Liver (tissue), 9 donors: ENCODE results near the gene TAPBPL. TPM values are rescaled to one million over a fixed set of nuclear protein-coding genes. Genes with fewer than 3 reads are reported as not detected.
"Not testable (repeated sequence)": the region's sequence is repeated elsewhere in the genome, so short reads cannot be mapped to it uniquely, and the experiment has no call there.

Experiments
- DNase-seq: peaks from one replicate; pipeline ENCODE4 v3.0.0-alpha.2; 2017; ENCODE audit warnings: low spot score
- H3K27ac ChIP-seq, 2 donors: one replicate each; pipeline ENCODE4 v1.7.0; 2013; ENCODE audit warnings: inconsistent platforms in 2 of 2, low read length in 2 of 2, control low read depth in 1 of 2, low read depth in 1 of 2, mild to moderate bottlenecking in 1 of 2
- H3K27me3 ChIP-seq, 4 donors: one replicate each; pipeline versions ENCODE4 v1.6.1 to v1.7.0; 2013; ENCODE audit warnings: low read length in 3 of 4, inconsistent platforms in 1 of 4, mild to moderate bottlenecking in 1 of 4, moderate library complexity in 1 of 4; ENCODE audit not compliant: control insufficient read depth in 4 of 4, insufficient read depth in 4 of 4
- H3K36me3 ChIP-seq, 4 donors: one replicate each; pipeline versions ENCODE4 v1.6.1 to v1.7.0; 2013; ENCODE audit warnings: low read length in 3 of 4, mild to moderate bottlenecking in 3 of 4, low read depth in 1 of 4, moderate library complexity in 1 of 4; ENCODE audit not compliant: control insufficient read depth in 4 of 4, insufficient read depth in 3 of 4
- H3K4me1 ChIP-seq, 4 donors: one replicate each; pipeline versions ENCODE4 v1.6.1 to v1.7.0; 2013; ENCODE audit warnings: low read length in 3 of 4, mild to moderate bottlenecking in 3 of 4, moderate library complexity in 1 of 4; ENCODE audit not compliant: control insufficient read depth in 4 of 4, insufficient read depth in 4 of 4
- H3K4me3 ChIP-seq, 3 donors: one replicate each; pipeline versions ENCODE4 v1.6.1 to v1.7.0; 2013; ENCODE audit warnings: low read length in 3 of 3, control low read depth in 1 of 3, low read depth in 1 of 3, mild to moderate bottlenecking in 1 of 3
- H3K9ac ChIP-seq, 2 donors: one replicate each; pipeline ENCODE4 v1.7.0; 2013; ENCODE audit warnings: low read length in 2 of 2, mild to moderate bottlenecking in 2 of 2, moderate library complexity in 2 of 2, control low read depth in 1 of 2, low read depth in 1 of 2
- H3K9me3 ChIP-seq, 4 donors: one replicate each; pipeline versions ENCODE4 v1.6.1 to v1.7.0; 2013; ENCODE audit warnings: low read length in 3 of 4; ENCODE audit not compliant: control insufficient read depth in 4 of 4
- ATF3 ChIP-seq: IDR thresholded peaks from 2 replicates; pipeline ENCODE4 v1.6.1; 2016; ENCODE audit warnings: antibody characterized with exemption
- EGR1 ChIP-seq, 2 donors: IDR thresholded peaks; 2 replicates each; pipeline ENCODE4 v1.6.1; 2016 to 2018; ENCODE audit warnings: antibody characterized with exemption in 2 of 2, low read depth in 2 of 2
- FOXA1 ChIP-seq: IDR thresholded peaks from 2 replicates; pipeline ENCODE4 v1.6.1; 2016; ENCODE audit warnings: antibody characterized with exemption
- FOXA2 ChIP-seq: IDR thresholded peaks from 2 replicates; pipeline ENCODE4 v1.6.1; 2016; ENCODE audit warnings: antibody characterized with exemption
- GABPA ChIP-seq, 2 donors: IDR thresholded peaks in 1 of 2; conservative IDR thresholded peaks in 1 of 2; 2 replicates each; pipeline ENCODE4 v1.6.1; 2016; ENCODE audit warnings: antibody characterized with exemption in 2 of 2, mild to moderate bottlenecking in 1 of 2, moderate library complexity in 1 of 2
- HNF4A ChIP-seq, 2 donors: conservative IDR thresholded peaks; 2 replicates each; pipeline ENCODE4 v1.6.1; 2016; ENCODE audit warnings: antibody characterized with exemption in 2 of 2, mild to moderate bottlenecking in 2 of 2
- HNF4G ChIP-seq: IDR thresholded peaks from 2 replicates; pipeline ENCODE4 v1.6.1; 2016; ENCODE audit warnings: antibody characterized with exemption
- JUND ChIP-seq, 2 donors: IDR thresholded peaks; 2 replicates each; pipeline ENCODE4 v1.6.1; 2016; ENCODE audit warnings: antibody characterized with exemption in 2 of 2
- MAX ChIP-seq: IDR thresholded peaks from 2 replicates; pipeline ENCODE4 v1.6.1; 2016; ENCODE audit warnings: antibody characterized with exemption
- NR2F2 ChIP-seq: IDR thresholded peaks from 2 replicates; pipeline ENCODE4 v1.6.1; 2016; ENCODE audit warnings: antibody characterized with exemption
- RAD21 ChIP-seq, 2 donors: IDR thresholded peaks; 2 replicates each; pipeline ENCODE4 v1.6.1; 2016; ENCODE audit warnings: antibody characterized with exemption in 2 of 2, mild to moderate bottlenecking in 2 of 2
- REST ChIP-seq: IDR thresholded peaks from 2 replicates; pipeline ENCODE4 v1.6.1; 2016; ENCODE audit warnings: antibody characterized with exemption, mild to moderate bottlenecking
- RXRA ChIP-seq, 2 donors: IDR thresholded peaks; 2 replicates each; pipeline ENCODE4 v1.6.1; 2017 to 2018; ENCODE audit warnings: antibody characterized with exemption in 2 of 2, mild to moderate bottlenecking in 1 of 2
- ZBTB33 ChIP-seq: IDR thresholded peaks from 2 replicates; pipeline ENCODE4 v1.6.1; 2016; ENCODE audit warnings: antibody characterized with exemption
- WGBS: extraction: QIAGEN DNeasy Blood & Tissue Kit; methylation state at CpG from one replicate; pipeline ENCODE4 v1.1.7; 2013; 5-methylcytosine and 5-hydroxymethylcytosine counted together
- polyA plus RNA-seq, 2 donors: library from polyadenylated mRNA; stranded (reverse) in 1 of 2; unstranded in 1 of 2; fragments of 200-250 nt in 1 of 2; fragments of >200 nt in 1 of 2; fragmentation: Nextera tagmentation in 1 of 2; extraction: Ambion mirVana in 1 of 2; gene quantifications; one replicate each; pipeline versions ENCODE4 v1.2.1 to v1.2.3, GENCODE V29; 2013 to 2015
- total RNA-seq, 2 donors: library from RNA; depleted of rRNA; stranded (reverse); fragments of >200 nt; gene quantifications; one replicate each; pipeline ENCODE4 v1.2.3, GENCODE V29; 2014
- donor health status: healthy.
- donor health status: healthy.
- donor health status: healthy.
- donor health status: healthy.
- donor health status: healthy.

Gene TAPBPL
- total and polyA plus RNA-seq, 4 donors: 9.5 to 32.9 (median 19.0) TPM

GRCh38 chr12:6476489-6476888 lies 24.6 kb downstream of the TAPBPL start:
- no peaks in the 10 kb centered on the region for H3K36me3 ChIP-seq
- no peak for DNase-seq
- TF ChIP-seq JUND (IDR thresholded peaks at IDR 0.05): no peak
- no peak for TF ChIP-seq REST

GRCh38 chr12:6477601-6478377 lies 25.9 kb downstream of the TAPBPL start:
- H3K9me3 ChIP-seq, H3K9ac ChIP-seq, H3K27ac ChIP-seq, H3K36me3 ChIP-seq, H3K27me3 ChIP-seq, H3K4me1 ChIP-seq, H3K4me3 ChIP-seq, DNase-seq: not testable (repeated sequence)
- 95% methylated on average over 37 of the region's 37 CpGs for WGBS

More at GRCh38 chr12:6476489-6476888, 24.6 kb downstream of the TAPBPL start:
- no peak overlapping the region for H3K9ac ChIP-seq
- no peak overlapping the region for H3K27ac ChIP-seq
- peaks cover 0 to 2% (median 0%) of the 10 kb centered on the region in 4 donors for H3K4me1 ChIP-seq
- H3K4me3 ChIP-seq: no peak overlapping the region
- no peaks in the 10 kb centered on the region for H3K9me3 ChIP-seq
- 84% methylated on average over 3 of the region's 3 CpGs for WGBS
- no peaks in the 10 kb centered on the region for H3K27me3 ChIP-seq

- H3K9ac ChIP-seq: no peak overlapping the region
- TF ChIP-seq FOXA2 (no peak), RAD21 (IDR thresholded peaks at IDR 0.05) (no peak), HNF4G (no peak), MAX (no peak), GABPA (IDR thresholded peaks at IDR 0.05 in 1 of 2, conservative IDR thresholded peaks at IDR 0.05 in 1 of 2) (no peak), NR2F2 (no peak), REST (no peak), ZBTB33 (no peak), FOXA1 (no peak), EGR1 (IDR thresholded peaks at IDR 0.05; ENCODE audit: low read depth in 2 of 2) (no peak), RXRA (IDR thresholded peaks at IDR 0.05) (no peak), HNF4A (conservative IDR thresholded peaks at IDR 0.05) (no peak), ATF3 (no peak)
Observed at GRCh38 chr12:6478416-6478815, 26.6 kb downstream of the TAPBPL start.

More at GRCh38 chr12:6478416-6478815, 26.6 kb downstream of the TAPBPL start:
- Histone ChIP-seq H3K4me3 (no peak overlapping the region), H3K4me1 (peaks cover 0 to 2% (median 0%) of the 10 kb centered on the region in 4 donors), H3K9me3 (no peaks in the 10 kb centered on the region), H3K36me3 (no peaks in the 10 kb centered on the region), H3K27me3 (no peaks in the 10 kb centered on the region), H3K27ac (no peak overlapping the region)
- DNase-seq: no peak
- 90% methylated on average over 20 of the region's 20 CpGs for WGBS
